ENCODE measurements around the gene CCDC88C.

Gene CCDC88C

DNA sequence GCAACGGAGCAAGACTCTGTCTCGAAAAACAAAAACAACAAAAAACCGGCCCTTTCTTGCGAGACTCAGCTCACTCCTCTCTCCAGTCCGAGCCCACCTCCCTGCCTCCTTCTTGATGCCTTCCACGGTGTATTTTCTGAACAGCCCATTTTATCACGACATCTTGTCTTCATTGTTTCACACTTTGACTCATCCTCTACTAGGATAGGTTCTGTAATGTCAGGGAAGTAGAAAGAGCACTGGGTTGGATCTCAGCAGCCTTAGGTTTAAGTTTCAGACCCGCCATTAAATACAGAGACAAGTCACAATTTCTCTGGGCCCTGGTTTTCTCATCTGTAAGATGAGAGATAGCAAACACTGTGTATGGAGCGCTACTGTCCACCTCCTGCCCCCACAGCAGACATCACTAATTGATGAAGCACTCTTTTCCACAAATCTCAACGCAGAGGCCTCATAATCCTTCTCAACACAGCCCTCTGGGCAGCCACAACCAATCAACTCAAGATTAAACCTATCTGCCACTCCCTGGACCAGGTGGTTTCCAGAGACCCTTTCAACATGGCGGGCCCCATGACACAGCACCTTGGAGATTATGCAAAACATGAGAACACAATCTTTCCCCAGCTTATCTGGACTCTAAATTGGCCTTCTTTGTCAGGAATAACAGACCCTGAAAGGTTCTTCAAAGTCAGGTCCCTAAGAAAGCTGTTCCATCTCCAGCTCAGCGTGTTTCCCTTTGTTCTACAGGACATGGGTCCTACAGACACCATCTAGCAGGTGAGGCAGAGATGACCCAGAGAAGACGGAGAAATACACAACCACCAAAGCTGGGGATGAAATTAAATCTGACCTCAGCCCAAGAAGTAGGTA is 35.6 kb downstream of the CCDC88C start:
- Histone ChIP-seq H3K27ac (no peak overlapping the region), H3K9me3 (no peaks in the 10 kb centered on the region), H3K36me3 (no peaks in the 10 kb centered on the region), H3K4me3 (no peak overlapping the region), H3K27me3 (no peaks in the 10 kb centered on the region), H3K4me1 (no peaks in the 10 kb centered on the region)
- intact Hi-C loops (cut with DNase I; ENCODE audit: low total_unique reads) = no loop called here
- no peak for DNase-seq
- TF ChIP-seq, protein P1, sequence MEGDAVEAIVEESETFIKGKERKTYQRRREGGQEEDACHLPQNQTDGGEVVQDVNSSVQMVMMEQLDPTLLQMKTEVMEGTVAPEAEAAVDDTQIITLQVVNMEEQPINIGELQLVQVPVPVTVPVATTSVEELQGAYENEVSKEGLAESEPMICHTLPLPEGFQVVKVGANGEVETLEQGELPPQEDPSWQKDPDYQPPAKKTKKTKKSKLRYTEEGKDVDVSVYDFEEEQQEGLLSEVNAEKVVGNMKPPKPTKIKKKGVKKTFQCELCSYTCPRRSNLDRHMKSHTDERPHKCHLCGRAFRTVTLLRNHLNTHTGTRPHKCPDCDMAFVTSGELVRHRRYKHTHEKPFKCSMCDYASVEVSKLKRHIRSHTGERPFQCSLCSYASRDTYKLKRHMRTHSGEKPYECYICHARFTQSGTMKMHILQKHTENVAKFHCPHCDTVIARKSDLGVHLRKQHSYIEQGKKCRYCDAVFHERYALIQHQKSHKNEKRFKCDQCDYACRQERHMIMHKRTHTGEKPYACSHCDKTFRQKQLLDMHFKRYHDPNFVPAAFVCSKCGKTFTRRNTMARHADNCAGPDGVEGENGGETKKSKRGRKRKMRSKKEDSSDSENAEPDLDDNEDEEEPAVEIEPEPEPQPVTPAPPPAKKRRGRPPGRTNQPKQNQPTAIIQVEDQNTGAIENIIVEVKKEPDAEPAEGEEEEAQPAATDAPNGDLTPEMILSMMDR (IDR thresholded peaks at IDR 0.05) = no peak

DNA sequence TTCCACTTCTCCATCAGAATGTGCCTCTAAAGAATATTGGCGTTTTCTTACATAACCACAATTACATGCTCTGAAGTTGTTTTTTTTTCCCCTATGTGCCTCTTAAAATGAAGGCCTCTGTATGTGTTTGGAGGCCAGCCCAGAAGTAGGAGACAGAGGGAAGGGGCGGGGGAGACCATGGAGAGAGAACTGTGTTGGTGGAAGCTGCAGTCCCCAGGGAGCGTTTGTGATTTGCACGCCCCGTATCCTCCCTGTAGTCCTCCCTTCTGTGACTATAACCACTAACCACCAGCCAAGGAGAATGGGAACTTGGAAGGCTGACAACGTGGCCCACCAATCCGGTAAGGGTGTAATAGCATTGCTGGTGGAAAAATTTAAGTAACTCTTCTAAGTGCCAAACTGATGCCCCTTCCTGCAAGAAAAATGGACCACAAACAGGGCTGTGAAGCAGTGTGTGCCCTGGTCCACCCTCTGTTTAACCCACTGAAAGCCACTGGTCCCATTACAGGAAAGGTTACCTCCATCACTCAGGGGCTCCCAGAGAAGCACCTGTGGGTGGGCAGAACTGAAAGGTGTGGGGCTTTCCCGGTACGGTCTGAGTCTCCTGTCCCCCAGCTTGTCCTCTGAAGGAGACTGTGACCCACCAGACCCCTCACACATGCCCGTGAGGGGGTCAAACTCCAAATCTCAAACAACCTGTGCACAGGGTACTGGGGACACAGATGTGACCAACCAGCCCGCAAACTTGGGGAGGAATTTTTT is 36.8 kb downstream of the CCDC88C start:
- no peak overlapping the region for H3K4me3 ChIP-seq
- TF ChIP-seq, protein P1 (IDR thresholded peaks at IDR 0.05) = no peak
- no peaks in the 10 kb centered on the region for H3K4me1 ChIP-seq
- no peaks in the 10 kb centered on the region for H3K9me3 ChIP-seq
- no peak for DNase-seq
- H3K27ac ChIP-seq = no peak overlapping the region
- H3K36me3 ChIP-seq = no peaks in the 10 kb centered on the region
- intact Hi-C loops (cut with DNase I; ENCODE audit: low total_unique reads) = no loop called here
- peaks cover 0 to 7% of the 10 kb centered on the region in 2 donors for H3K27me3 ChIP-seq

DNA sequence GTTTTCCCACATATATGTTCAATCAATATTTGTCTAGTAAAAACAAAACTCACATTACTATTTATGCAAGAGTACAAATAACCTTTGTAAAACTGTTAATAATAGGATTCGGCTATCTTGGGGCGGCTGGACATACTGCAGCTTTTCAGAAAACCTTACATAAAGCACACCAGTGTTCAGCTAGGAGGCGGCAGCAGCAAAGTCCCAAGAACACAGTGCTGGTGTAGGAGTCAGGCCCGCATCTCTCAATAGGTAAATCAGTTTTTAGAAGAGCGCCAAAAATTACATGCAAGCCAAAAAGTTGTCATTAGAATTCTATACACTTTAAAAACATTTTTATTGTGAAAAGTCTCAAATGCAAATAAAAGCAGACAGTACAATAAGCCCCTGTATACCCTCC is 37.5 kb downstream of the CCDC88C start:
- Histone ChIP-seq H3K27me3 (peaks cover 0 to 7% of the 10 kb centered on the region in 2 donors), H3K27ac (no peak overlapping the region), H3K4me1 (no peaks in the 10 kb centered on the region), H3K36me3 (no peaks in the 10 kb centered on the region), H3K9me3 (no peaks in the 10 kb centered on the region), H3K4me3 (no peak overlapping the region)
- intact Hi-C loops (cut with DNase I; ENCODE audit: low total_unique reads) = no loop called here
- TF ChIP-seq, protein P1 (IDR thresholded peaks at IDR 0.05) = no peak
- DNase-seq = no peak

DNA sequence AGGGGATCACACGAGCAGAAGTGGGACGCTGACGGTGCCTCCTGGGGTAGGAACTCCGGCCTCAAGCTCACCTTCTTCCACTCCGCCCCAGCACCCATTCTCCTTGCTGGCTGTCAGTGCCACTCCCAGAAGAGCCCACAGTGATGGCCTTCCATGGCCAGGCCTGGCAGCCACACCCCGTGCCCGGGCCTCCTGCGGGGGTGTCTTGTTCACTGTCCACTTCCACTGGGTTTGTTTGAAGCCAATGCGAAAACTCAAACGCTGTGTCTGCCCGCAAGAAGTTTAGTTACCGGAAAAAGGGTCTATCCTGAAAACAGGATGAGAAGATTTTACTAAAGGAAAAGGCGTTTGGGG is 38.1 kb downstream of the CCDC88C start:
- no peak for DNase-seq
- H3K4me1 ChIP-seq = no peaks in the 10 kb centered on the region

DNA sequence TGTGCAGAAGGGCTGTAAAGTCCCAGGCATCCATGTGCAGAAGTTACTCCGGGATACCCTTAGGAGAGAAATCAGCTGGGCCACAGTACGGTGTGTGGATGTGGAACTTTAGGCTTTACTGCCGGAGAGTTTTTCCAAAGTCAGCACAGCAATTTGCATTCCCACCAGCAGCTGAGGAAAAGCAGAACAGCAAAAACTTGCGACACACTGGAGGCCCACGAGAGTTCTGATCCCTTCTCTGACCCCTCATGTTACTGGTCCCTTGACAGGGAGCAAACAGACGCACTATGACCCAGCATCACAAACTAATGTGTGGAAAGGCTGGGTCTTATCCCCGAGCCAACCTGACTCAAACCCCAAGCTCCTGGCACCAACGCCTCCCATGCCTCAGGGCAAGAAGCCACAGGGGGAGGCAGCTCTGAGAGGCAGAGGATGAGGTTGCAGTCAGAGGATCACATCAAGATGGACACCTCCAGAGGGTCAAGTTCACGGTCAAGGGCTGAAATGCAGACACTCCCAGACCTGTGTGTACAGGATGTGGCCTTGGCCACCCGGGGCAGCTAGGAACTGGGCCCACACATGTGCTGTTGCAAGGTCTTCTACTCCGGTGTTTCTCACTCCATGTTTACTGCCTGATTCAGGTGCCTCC is 38.6 kb downstream of the CCDC88C start:
- no peaks in the 10 kb centered on the region for H3K4me1 ChIP-seq

More for the DNA sequence above, 38.1 kb downstream of the CCDC88C start:
- H3K36me3 ChIP-seq = no peaks in the 10 kb centered on the region
- intact Hi-C loops (cut with DNase I; ENCODE audit: low total_unique reads) = no loop called here
- TF ChIP-seq, protein P1 (IDR thresholded peaks at IDR 0.05) = no peak
- H3K27me3 ChIP-seq = peaks cover 0 to 7% of the 10 kb centered on the region in 2 donors
- H3K27ac ChIP-seq = no peak overlapping the region
- no peaks in the 10 kb centered on the region for H3K9me3 ChIP-seq
- no peak overlapping the region for H3K4me3 ChIP-seq

More for the DNA sequence above, 38.6 kb downstream of the CCDC88C start:
- Histone ChIP-seq H3K27ac (no peak overlapping the region), H3K36me3 (no peaks in the 10 kb centered on the region), H3K4me3 (no peak overlapping the region), H3K9me3 (no peaks in the 10 kb centered on the region), H3K27me3 (peaks cover 0 to 7% of the 10 kb centered on the region in 2 donors)
- intact Hi-C loops (cut with DNase I; ENCODE audit: low total_unique reads) = no loop called here
- TF ChIP-seq, protein P1 (IDR thresholded peaks at IDR 0.05) = no peak
- no peak for DNase-seq

Data from tibial artery (tissue), 4 donors.